GM19468 (cell line): Measurements from ENCODE around the gene DGKA.
A peak's percentile ranks its signal among the peaks of the same experiment; 100 is the strongest.

ENCODE experiments used
- ATAC-seq: cut with Tn5 transposase; IDR thresholded peaks from one replicate; pipeline ENCODE4 v1.9.1; 2021; ENCODE audit warnings: mild to moderate bottlenecking, moderate library complexity, moderate number of reproducible peaks; ENCODE audit not compliant: unreplicated experiment; ENCODE audit errors: extremely low read depth

DGKA gene

DNA sequence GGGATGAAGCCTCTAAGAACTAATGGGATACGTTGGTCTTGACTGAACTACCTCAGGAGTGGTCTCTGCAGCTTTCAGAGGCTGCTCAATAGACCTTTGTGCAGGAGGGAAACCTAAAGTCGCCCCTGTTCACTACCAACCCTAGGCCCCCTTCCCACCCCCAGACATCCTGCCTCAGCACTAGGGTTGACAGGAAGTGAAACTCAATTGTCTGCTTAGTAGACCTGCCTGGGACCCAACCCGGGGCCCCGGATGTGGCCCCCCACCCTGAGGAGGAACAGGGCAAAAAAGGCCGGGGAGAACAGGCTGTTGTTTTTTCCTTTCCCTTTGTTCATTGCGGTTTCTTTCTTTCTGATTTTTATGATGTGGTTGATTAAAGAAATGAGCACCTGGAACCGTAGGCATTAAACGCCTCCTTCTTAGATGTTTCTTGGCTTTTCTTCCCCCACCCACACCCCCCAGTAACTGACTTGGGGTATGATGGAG is 1.6 kb upstream of the DGKA start:
- ATAC-seq = peak; percentile 27

DNA sequence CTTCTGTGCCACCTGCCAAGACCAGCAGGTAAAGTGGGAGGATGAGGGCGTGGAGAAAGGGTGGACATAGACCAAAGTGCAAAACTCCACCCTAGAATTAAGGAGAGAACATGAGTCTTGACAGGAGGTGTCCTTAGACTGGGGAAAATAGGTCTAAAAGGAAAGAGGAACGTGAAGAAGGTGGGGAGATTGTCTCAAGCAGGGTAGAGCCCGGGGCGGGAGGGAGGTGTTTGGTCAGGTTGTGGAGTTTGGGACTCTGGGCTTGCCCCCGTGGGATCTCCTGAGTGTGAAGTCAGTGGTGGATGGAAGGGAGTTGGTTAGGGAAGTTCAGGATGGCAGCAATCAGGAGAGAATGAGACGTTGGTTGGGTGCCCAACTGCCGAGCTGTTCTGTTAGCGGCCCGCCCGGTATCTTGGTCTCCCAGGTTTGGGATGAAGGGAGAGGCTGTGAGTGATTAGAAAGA is 386 bp downstream of the DGKA start:
- no peak for ATAC-seq

DNA sequence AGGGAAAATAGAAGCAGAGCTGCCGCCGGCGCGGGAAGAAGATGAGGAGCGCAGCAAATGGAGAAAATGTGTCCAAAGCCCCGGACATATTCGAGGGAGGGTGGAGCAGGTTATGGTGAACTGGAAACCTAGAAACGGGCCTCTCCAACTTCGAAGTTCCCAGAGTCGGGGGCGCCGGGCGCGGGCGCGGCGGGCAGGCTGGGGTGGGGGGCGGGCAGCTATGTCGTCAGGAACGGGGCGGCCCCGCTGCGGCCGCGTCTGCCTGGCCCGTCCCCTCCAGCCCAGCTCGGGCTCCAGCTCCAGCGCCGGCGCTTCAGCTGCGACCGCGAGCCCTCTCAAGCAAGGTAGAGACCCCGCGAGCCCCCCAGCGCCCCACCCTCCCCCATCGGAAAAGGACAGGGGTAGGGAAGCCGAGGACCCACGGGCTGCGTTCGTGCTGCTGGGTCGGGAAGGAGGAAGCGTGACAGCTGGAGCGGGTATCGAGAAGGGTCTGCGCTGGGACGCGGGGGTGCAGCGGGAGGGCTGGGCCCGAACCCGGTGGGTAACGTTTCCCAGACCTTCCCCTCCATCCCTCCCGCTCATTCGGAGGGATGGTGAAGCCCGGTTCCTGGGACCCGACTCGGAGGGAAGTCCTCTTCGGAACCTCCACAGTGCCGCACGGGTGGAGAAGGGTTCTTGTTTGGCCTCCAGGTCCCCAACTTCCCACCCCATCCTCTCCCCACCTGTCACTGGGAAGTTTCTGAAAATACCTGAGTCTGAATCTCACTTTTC is 1.0 kb downstream of the DGKA start:
- ATAC-seq = no peak

DNA sequence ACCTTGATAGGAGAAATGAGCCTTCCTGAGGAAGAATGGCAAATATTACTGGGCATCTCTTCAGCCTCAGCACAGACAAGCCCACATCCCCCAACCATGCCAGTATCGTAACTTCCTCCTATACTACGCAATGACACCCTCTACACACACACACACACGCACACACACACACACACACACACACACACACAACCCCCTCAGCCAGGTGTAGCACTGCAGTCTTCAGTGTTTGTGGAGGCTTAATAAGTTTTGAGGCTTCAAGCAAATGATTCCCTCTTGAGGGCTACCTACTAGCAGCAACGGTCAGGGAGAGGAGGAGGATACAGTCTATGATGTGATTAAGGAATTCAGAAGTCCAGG is 1.6 kb downstream of the DGKA start:
- no peak for ATAC-seq

DNA sequence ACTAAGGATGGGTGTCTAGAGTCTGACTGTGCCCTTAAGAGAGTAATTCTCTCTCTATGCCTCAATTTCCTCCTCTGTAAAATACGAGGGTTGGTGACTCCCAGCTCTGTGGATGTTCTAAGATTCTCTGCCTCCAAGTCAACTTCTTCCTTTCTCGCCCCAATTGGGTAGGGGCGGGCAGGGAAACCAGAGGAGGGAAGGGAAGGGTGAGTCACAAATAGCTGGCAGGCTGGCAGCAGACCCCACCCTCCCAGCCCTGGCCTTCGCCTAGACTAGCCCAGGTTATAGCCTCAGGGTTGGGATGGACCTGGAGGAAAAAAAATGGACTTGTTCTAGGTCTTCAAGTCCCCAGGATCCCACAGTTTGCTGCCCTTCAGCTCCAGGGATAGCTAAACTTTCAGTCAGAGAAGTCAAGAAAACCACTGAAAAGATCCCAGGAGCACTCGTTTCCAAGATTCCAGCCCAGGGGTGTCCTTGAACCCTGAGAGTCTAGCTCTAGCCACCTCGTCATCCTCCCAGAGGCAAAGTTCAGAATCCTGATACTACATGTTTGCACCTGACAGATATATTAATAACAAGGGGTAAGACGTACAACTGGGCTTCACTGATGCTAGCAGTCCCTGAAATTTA is 2.3 kb downstream of the DGKA start:
- ATAC-seq = no peak

DNA sequence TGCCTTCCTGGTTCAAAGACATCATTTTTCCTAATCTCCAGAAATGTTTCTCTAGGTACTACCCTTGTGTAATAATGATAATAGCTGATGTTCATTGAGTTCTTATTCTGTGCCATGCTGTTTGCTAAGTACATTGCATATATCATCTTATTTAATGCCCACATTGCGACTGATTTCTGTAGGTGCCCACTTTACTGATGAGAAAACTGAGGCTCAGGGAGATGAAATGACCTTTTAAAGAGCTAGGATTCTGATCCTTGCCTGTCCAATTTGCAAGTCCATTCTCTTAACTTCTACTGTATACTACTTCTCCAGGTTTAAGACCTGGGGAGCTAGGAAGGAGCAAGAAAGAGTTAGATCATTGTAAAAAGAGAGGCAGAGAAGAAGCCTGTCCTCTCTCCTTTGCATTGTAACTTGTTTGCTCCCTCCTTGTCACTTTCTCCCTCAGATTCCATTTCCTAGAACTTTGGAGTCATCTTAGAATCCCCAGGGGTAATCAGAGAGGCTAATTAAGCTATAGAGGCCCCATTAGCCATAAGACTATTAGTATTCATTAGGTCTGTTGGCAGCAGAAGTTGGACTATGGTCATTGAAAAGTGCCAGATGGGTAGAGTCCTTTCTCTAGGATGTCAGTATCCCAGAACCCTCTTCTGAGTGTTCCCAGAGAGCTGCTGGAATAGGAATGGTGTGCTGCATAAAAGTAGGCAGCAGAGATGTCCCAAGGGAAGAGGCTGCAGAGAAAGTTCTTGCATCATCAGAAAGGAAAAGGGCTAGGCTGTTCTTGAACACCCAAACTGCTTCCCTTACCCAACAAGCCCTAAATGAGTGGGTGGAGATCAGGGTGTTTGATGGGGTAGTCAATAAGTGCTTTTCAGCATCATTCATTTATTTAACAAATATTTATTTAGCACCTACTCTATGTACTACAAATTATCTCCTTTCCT is 3.1 kb downstream of the DGKA start:
- ATAC-seq = no peak

DNA sequence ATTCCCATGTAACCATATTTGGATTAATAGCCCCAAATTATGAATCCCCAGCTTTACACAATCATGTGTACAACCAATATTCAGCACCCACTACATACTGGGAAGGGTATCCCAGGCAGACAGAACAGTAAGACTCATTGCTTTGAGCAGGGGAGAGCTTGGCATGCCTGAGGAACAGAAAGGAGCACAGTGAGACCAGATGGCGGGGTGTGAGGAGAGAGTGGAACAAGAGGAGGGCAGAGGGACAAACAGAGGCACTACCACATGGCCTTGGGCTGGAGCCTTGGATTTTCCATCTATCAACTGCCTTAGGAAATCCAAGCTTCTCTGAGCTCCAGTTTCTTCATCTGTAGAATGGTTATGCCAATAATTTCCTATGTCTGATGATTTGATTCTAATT is 3.8 kb downstream of the DGKA start:
- no peak for ATAC-seq

DNA sequence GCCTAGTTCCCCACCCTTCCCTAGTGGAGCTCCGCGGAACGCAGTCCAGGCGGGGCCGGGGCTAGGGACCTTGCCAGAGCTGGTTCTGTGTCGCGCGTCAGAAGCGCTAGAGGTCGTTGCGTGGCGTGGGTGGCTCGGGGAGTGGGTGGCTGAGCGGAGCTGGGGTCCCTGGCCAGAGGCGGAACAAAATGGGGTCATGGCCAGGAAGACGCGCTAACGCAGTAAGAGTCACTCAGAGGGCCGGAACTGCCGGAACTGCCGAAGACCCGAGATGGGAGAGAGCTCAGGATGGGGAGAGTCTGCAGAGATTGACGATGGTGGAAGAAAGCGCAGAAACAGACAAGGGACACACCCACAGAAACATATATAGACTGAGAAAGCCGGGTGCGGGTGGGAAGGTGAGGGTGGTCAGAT is 4.8 kb downstream of the DGKA start:
- no peak for ATAC-seq

DNA sequence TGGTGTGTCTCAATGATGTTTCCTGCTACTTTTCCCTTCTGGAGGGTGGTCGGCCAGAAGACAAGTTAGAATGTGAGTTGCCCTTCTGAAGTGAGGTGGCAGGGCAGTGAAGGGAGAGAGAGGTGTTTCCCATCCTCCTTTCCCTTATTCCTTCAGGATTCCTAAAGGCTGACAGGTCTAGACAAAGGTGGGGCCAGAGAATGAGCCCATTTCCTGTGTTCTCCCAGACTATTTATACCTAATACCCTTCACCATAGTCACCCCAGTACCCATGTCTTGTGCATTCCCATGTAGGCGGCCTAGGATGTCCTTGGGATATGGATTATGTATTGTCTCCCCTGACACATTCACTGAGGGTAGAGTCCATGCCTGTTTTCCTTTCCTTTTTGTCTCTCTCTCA is 7.0 kb downstream of the DGKA start:
- ATAC-seq = no peak

DNA sequence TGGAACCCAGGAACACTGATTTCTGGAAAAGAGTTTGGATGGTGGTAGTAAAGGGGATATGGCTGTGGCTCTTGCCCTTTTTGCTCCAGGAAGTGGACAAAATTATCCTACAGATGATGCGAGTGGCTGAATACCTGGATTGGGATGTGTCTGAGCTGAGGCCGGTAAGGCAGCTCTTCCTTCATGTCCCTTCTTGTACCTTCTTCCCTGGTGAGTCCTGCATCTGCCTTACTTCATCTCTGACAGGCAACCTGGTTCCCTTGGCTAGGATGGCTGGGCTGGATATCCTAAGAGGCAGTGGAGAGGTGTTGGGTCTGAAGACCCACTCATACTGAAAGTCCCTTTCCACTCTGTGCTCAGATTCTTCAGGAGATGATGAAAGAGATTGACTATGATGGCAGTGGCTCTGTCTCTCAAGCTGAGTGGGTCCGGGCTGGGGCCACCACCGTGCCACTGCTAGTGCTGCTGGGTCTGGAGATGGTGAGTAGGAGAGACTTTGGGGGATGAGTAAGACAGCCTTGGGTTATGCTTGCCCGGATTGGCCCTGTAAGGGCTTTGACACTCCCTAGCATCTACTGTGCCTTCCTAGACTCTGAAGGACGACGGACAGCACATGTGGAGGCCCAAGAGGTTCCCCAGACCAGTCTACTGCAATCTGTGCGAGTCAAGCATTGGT is 8.0 kb downstream of the DGKA start:
- no peak for ATAC-seq

DNA sequence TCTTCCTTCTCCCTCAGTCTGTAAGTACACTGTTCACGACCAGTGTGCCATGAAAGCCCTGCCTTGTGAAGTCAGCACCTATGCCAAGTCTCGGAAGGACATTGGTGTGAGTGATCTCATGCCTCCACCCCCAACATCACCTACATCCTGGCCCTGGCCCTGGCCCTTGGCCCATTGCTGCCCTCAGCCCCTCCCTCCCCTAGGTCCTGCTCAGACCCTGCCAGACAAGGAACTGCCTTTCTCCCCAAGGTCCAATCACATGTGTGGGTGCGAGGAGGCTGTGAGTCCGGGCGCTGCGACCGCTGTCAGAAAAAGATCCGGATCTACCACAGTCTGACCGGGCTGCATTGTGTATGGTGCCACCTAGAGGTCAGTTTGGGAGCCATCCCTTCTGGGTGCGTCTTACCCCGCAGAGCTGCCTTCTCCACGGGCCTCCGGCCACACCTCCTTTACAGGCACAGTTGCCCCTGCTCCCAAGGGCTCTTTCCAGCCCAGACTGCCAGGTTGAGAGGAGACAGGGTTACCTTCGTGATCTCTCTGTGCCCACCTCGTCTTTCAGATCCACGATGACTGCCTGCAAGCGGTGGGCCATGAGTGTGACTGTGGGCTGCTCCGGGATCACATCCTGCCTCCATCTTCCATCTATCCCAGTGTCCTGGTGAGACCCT is 9.2 kb downstream of the DGKA start:
- peak; percentile 53 for ATAC-seq

DNA sequence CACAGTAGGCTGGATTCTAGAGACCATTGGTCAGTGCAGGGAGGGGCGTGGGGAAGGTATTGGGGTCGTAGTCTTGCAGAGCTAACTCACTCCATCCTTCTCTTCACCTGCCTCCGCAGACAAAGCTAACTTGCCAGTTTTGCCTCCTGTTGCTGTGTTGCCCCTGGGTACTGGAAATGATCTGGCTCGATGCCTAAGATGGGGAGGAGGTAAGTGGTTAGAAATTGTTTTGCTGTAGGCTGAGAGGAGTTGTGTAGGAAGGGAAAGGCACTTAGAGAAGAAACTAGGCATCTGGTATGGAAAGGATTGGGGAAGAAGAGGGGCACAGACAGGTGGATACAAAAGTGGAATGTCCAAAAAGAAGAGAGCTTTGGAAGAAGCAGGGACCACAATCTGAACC is 11.1 kb downstream of the DGKA start:
- ATAC-seq = no peak

DNA sequence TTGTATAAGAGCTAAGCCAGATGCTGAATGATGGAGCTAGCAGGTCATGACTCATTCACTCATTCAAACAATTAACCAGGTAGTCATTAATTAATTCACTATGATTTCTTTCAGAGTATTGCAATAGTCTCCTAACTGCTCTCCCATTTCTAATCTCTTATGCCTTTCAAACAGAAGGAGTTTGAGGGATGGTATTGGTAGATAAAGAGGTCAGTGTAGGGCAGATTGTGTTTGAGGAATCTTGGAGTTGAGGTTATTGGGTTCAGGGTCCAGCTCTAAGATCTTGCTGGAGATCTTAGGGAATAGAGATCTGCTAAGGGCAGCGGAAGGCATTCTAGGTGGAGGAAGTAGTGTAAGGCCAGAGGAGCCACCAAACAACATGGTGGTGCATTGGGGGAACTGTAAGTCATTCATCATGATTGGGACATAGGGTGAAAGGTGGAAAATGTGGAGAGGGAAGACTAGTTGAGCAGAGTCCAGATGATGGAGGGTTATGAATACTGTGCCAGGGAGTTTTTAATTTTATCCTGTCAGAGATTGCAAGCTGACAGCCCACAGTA is 11.7 kb downstream of the DGKA start:
- ATAC-seq = no peak

DNA sequence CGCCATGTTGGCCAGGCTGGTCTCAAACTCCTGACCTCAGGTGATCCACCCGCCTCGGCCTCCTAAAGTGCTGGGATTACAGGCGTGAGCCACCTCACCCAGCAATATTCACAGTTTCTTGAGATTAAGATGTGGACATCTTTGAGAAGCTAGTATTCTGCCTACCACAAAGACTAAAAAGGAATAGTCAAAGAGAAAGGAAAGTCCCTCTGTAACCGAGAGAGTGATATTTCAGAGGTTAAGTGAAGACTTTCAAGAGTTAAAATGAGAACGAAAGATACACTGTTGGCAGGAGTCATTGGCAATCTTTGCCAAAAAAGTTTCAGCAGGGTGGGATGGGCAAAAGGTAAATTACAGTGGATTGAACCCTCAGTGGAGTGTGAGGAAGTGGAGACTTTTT is 15.6 kb downstream of the DGKA start:
- no peak for ATAC-seq

DNA sequence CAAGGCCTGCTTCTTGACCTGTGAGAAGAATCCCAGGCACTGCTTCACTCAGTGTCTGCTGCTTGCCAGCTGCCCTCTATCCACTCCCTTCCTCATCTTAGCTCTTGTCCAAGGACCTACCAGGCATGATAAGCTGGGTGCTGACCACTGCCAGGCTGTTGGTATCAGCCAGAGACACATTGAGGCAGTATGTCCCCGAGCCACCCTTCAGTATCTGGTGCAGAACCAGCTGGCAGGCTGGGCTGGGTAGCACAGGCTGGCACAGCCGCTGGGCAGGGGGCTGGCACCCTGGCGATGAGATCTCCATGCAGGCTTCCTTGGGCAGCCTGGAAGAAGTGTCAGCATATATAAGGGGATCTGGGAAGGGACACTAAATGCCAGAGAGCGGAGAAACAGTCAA is 24.4 kb downstream of the DGKA start:
- no peak for ATAC-seq

DNA sequence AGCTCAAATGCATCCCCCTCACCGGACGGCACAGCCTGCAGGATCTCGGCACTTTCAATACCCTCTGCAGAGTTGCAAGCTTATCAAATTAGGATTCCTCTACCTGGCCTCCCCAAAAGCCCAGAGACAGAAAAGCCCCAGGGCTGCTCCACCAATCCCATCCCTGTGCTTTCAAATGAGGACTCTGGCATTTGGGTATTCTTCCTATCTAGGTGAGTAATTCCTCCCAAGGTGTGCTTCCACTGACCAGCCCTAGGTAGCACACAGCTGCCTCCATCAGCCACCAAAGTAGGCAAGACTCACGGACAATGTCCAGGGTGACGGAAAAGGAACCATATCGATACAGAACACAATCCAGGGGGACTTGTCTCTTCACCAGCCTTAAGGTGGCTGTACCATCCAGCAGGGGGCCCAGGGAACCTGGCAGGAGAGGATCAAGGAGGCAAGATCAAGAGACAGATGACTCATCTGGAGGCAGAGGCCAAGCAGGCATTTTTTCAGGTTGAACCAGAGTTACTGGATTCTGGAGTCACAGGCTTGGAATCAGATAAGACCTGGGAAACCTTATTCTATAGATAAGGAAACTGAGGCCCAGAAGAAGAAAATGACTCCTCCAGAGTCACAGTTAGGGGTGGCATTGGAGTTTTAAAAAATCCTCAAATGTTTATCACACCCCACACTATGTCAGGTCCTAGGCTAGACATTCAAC is 25.0 kb downstream of the DGKA start:
- ATAC-seq = no peak

DNA sequence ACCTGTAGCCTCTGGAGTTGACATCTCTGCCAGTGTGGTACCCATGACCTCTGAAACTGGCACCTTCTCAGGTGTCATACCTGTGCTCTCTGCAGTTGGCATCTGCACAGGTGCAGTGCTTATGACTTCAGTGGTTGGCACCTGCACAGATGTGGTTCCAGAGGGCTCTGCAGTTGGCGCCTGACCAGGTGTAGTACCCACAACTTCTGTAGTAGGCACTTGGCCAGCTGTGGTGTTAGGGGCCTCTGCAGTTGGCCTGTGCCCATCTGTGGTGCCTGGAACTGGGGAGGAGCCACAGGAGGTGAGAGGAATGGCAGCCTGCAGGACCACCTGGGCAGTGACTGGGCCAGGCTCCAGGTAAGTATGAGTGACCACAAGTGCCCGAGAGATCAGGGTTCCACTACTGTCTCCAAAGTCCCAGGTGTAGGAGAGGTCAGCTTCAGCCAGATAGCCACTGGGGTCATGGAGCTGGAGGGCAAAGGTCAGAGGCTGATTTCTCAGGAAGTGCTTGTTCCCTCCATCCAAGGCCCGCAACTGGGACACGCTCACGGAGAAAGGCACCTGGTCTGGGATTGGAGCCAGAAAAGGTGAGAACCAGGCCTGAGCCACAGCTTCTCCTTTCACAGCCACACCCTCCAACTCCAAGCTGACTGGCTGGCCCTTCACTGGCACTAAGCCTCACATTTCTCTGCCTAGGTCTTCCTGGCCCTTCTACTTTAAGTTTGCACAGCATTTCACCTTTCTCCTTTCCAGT is 26.3 kb downstream of the DGKA start:
- no peak for ATAC-seq

DNA sequence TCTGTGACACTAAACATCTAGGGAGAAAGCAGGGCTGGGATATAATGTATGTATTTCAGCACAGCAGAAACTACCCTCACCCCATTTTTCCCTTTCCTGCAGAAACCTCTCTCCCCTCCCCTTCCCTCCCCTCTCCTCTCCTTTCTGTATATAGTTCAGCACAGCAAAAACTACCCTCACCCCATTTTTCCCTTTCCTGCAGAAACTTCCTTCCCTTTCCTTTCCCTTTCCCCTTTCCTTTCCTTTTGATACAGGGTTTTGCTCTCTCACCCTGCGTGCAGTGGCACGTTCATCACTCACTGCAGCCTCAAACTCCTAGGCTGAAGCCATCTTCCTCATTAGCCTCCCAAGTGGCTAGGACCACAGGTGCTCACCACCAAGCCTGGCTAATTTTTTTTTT is 32.8 kb downstream of the DGKA start:
- no peak for ATAC-seq
